Measurements from ENCODE around the gene RBM4.
A peak's percentile ranks its signal among the peaks of the same experiment; 100 is the strongest.

RBM4 gene

GRCh38 chr11:66612458-66612857, 26.0 kb upstream of the RBM4 start:
- Histone ChIP-seq H3K27ac (no peak overlapping the region), H3K79me2 (ENCODE audit: insufficient read depth, low read depth) (peaks cover 24% of the 10 kb centered on the region), H3K4me3 (IDR thresholded peaks at IDR 0.05; ENCODE audit: insufficient read depth, low read depth, low read length) (no peak overlapping the region), H3K36me3 (ENCODE audit: insufficient read depth) (no peaks in the 10 kb centered on the region), H3K27me3 (ENCODE audit: insufficient read depth, low read depth) (no peaks in the 10 kb centered on the region), H3K4me2 (no peak overlapping the region), H4K20me1 (ENCODE audit: insufficient read depth) (peaks cover 4% of the 10 kb centered on the region), H3K9ac (no peak overlapping the region), H3K4me1 (ENCODE audit: low read depth, poor library complexity, severe bottlenecking) (peaks cover 4% of the 10 kb centered on the region), H2AFZ (ENCODE audit: low read depth) (no peak overlapping the region)
- TF ChIP-seq CTCF (conservative IDR thresholded peaks at IDR 0.05; ENCODE audit: low read depth, low read length) = no peak

- TF ChIP-seq CTCF (conservative IDR thresholded peaks at IDR 0.05; ENCODE audit: low read depth, low read length) = no peak
- Histone ChIP-seq H3K27me3 (ENCODE audit: insufficient read depth, low read depth) (no peaks in the 10 kb centered on the region), H3K36me3 (ENCODE audit: insufficient read depth) (peaks cover 6% of the 10 kb centered on the region; the same call in 1 of the 2 replicates), H3K79me2 (ENCODE audit: insufficient read depth, low read depth) (peaks cover 41% of the 10 kb centered on the region), H3K27ac (no peak overlapping the region), H3K4me3 (IDR thresholded peaks at IDR 0.05; ENCODE audit: insufficient read depth, low read depth, low read length) (no peak overlapping the region), H3K4me1 (ENCODE audit: low read depth, poor library complexity, severe bottlenecking) (peaks cover 16% of the 10 kb centered on the region), H3K9ac (no peak overlapping the region), H4K20me1 (ENCODE audit: insufficient read depth) (peaks cover 20% of the 10 kb centered on the region), H3K4me2 (no peak overlapping the region), H2AFZ (ENCODE audit: low read depth) (no peak overlapping the region)
These were observed 24.4 kb upstream of the RBM4 start for GRCh38 chr11:66614073-66614472.

- peak within 1 kb of the TSS; percentile 97 for H3K9ac ChIP-seq
- peaks cover 38% of the 10 kb centered on the region for H3K4me1 ChIP-seq (ENCODE audit: low read depth, poor library complexity, severe bottlenecking)
- H4K20me1 ChIP-seq (ENCODE audit: insufficient read depth) = peaks cover 40% of the 10 kb centered on the region
- no peaks in the 10 kb centered on the region for H3K27me3 ChIP-seq (ENCODE audit: insufficient read depth, low read depth)
- peak within 1 kb of the TSS; percentile 72 for H2AFZ ChIP-seq (ENCODE audit: low read depth)
- no peak within 1 kb of the TSS for H3K4me3 ChIP-seq (IDR thresholded peaks at IDR 0.05; ENCODE audit: insufficient read depth, low read depth, low read length)
- peak within 1 kb of the TSS; percentile 75 for H3K4me2 ChIP-seq
- H3K27ac ChIP-seq = peak within 1 kb of the TSS; percentile 85
- peaks cover 6% of the 10 kb centered on the region; the same call in 1 of the 2 replicates for H3K36me3 ChIP-seq (ENCODE audit: insufficient read depth)
- H3K79me2 ChIP-seq (ENCODE audit: insufficient read depth, low read depth) = peaks cover 66% of the 10 kb centered on the region
- TF ChIP-seq CTCF (conservative IDR thresholded peaks at IDR 0.05; ENCODE audit: low read depth, low read length) = no peak
These were observed 21.9 kb upstream of the RBM4 start, which contains the start of gene RBM14 for GRCh38 chr11:66616379-66617154. TSS of gene RBM14 (plus strand) at chr11:66616630. CDS start at chr11:66616721, 91 bp downstream.

GRCh38 chr11:66617155-66617834, 21.2 kb upstream of the RBM4 start:
- Histone ChIP-seq H3K27me3 (ENCODE audit: insufficient read depth, low read depth) (no peaks in the 10 kb centered on the region), H3K9ac (peak overlapping the region; percentile 97), H3K79me2 (ENCODE audit: insufficient read depth, low read depth) (peaks cover 73% of the 10 kb centered on the region), H3K4me1 (ENCODE audit: low read depth, poor library complexity, severe bottlenecking) (peaks cover 39% of the 10 kb centered on the region), H3K36me3 (ENCODE audit: insufficient read depth) (peaks cover 6% of the 10 kb centered on the region; the same call in 1 of the 2 replicates), H4K20me1 (ENCODE audit: insufficient read depth) (peaks cover 46% of the 10 kb centered on the region), H3K4me3 (IDR thresholded peaks at IDR 0.05; ENCODE audit: insufficient read depth, low read depth, low read length) (no peak overlapping the region), H3K4me2 (peak overlapping the region; percentile 75), H3K27ac (peak overlapping the region; percentile 85; the same call in 1 of the 2 replicates), H2AFZ (ENCODE audit: low read depth) (no peak overlapping the region)
- TF ChIP-seq CTCF (conservative IDR thresholded peaks at IDR 0.05; ENCODE audit: low read depth, low read length) = no peak

Data from KMS-11 (cell line).